Neural cell (in vitro differentiated cells): ENCODE results near the gene OR7G2.

Source experiments
- CTCF ChIP-seq: fragments of 450-650 bp; IDR thresholded peaks from 2 replicates; pipeline ENCODE4 v1.5.1; 2014; ENCODE audit warnings: antibody characterized with exemption, mild to moderate bottlenecking, moderate library complexity; ENCODE audit not compliant: poor library complexity, severe bottlenecking
- EP300 ChIP-seq: fragments of 450-650 bp; conservative IDR thresholded peaks from 2 replicates; pipeline ENCODE4 v1.6.1; 2014; ENCODE audit warnings: antibody characterized with exemption, mild to moderate bottlenecking, moderate library complexity; ENCODE audit not compliant: poor library complexity, severe bottlenecking
- EZH2 ChIP-seq: fragments of 200-600, 300-800 bp; shearing (Covaris generic), sonication (generic); IDR thresholded peaks from 2 replicates; pipeline ENCODE4 v1.6.1; 2014; ENCODE audit warnings: antibody characterized with exemption, low read length, borderline replicate concordance, mild to moderate bottlenecking; ENCODE audit not compliant: insufficient read depth, poor library complexity, severe bottlenecking
- MXI1 ChIP-seq: fragments of 450-650 bp; conservative IDR thresholded peaks from 2 replicates; pipeline ENCODE4 v1.6.1; 2014; ENCODE audit warnings: antibody characterized with exemption, mild to moderate bottlenecking; ENCODE audit not compliant: poor library complexity, severe bottlenecking
- POLR2AphosphoS5 ChIP-seq: IDR thresholded peaks from 2 replicates; pipeline ENCODE4 v1.6.1; 2012
- RAD21 ChIP-seq: fragments of 450-650 bp; conservative IDR thresholded peaks from 2 replicates; pipeline ENCODE4 v1.6.1; 2014; ENCODE audit warnings: antibody characterized with exemption, mild to moderate bottlenecking, moderate library complexity
- REST ChIP-seq: IDR thresholded peaks from 2 replicates; pipeline ENCODE4 v1.6.1; 2012; ENCODE audit warnings: borderline replicate concordance
- SMC3 ChIP-seq: fragments of 450-650 bp; conservative IDR thresholded peaks from 2 replicates; pipeline ENCODE4 v1.6.1; 2014; ENCODE audit warnings: antibody characterized with exemption, mild to moderate bottlenecking, moderate library complexity; ENCODE audit not compliant: poor library complexity
- TAF1 ChIP-seq: IDR thresholded peaks from 2 replicates; pipeline ENCODE4 v1.6.1; 2012; ENCODE audit warnings: low read depth

GRCh38 chr19:9116547-9116946 lies 9.3 kb upstream of the OR7G2 start:
- TF ChIP-seq EP300 (no peak), CTCF (no peak), SMC3 (no peak), RAD21 (no peak), POLR2AphosphoS5 (no peak), EZH2 (no peak), TAF1 (no peak), MXI1 (no peak), REST (no peak)
